ENCODE results near the gene GSTCD.

DNA sequence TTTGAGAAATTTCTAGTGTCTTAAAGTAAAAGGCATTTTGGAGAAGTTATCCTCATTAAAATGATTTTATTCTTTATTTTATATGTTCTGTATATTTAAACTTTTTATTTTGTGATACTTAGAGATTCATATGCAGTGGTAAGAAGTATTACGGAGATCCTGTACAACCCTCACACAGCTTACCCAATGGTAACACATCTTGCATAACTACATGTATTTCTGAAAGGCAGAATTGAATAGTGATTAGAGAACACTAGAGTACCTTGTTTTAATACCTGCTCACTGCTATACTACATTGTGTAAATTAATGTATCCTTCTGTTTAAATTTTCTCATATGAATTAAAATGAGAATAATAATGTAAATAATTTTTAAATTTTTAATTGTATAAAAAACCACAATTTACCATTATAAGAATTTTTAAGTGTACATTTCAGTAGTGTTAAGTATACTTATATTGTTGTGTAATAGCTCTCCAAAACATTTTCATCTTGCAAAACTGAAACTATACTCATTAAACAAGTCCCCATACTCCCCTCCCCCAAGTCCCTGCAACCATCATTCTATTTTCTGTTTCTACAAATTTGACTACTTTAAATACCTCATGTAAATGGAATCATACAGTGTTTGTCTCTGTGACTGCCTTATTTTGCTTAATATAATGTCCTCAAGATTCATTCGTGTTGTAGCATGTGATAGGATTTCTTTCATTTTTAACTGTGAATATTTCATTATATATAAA, 45.5 kb upstream of the GSTCD start:
- TF ChIP-seq, protein P1, sequence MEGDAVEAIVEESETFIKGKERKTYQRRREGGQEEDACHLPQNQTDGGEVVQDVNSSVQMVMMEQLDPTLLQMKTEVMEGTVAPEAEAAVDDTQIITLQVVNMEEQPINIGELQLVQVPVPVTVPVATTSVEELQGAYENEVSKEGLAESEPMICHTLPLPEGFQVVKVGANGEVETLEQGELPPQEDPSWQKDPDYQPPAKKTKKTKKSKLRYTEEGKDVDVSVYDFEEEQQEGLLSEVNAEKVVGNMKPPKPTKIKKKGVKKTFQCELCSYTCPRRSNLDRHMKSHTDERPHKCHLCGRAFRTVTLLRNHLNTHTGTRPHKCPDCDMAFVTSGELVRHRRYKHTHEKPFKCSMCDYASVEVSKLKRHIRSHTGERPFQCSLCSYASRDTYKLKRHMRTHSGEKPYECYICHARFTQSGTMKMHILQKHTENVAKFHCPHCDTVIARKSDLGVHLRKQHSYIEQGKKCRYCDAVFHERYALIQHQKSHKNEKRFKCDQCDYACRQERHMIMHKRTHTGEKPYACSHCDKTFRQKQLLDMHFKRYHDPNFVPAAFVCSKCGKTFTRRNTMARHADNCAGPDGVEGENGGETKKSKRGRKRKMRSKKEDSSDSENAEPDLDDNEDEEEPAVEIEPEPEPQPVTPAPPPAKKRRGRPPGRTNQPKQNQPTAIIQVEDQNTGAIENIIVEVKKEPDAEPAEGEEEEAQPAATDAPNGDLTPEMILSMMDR (IDR thresholded peaks at IDR 0.05), result no peak
- no peak for TF ChIP-seq POLR2A (IDR thresholded peaks at IDR 0.05)
